Right lobe of liver (tissue), 6 donors: ENCODE measurements around the gene RNF208. TPM values are rescaled to one million over a fixed set of nuclear protein-coding genes. Genes with fewer than 3 reads are reported as not detected.

ENCODE experiments used
- ATAC-seq, 4 donors: fragments of 200-7000 bp; cut with Tn5 transposase; one replicate each; pipeline ENCODE4 v1.9.1; 2020; ENCODE audit warnings: mild to moderate bottlenecking in 4 of 4, moderate library complexity in 4 of 4
- DNase-seq, 3 donors: peaks; one replicate each; pipeline ENCODE4 v3.0.0-alpha.2; 2020
- H3K27ac ChIP-seq, 3 donors: fragments of 200-600 bp; one replicate each; pipeline ENCODE4 v1.8.0; 2022
- H3K27me3 ChIP-seq, 2 donors: fragments of 200-600 bp; one replicate each; pipeline ENCODE4 v1.8.0; 2022
- H3K36me3 ChIP-seq, 4 donors: fragments of 200-600 bp; sonication (generic) in 1 of 4; one replicate each; pipeline versions ENCODE4 v1.5.1 to v1.8.0; 2017 to 2022; ENCODE audit warnings: control low read depth in 1 of 4
- H3K4me1 ChIP-seq, 4 donors: fragments of 200-600 bp; sonication (generic) in 1 of 4; one replicate each; pipeline versions ENCODE4 v1.5.1 to v1.8.0; 2017 to 2022; ENCODE audit warnings: control low read depth in 1 of 4
- H3K4me3 ChIP-seq, 3 donors: fragments of 200-600 bp; one replicate each; pipeline ENCODE4 v1.8.0; 2022
- H3K9me3 ChIP-seq, 4 donors: fragments of 200-600 bp; sonication (generic) in 1 of 4; one replicate each; pipeline versions ENCODE4 v1.5.1 to v1.8.0; 2017 to 2022; ENCODE audit warnings: control low read depth in 1 of 4
- POLR2A ChIP-seq: fragments of 450-650 bp; IDR thresholded peaks from one replicate; pipeline ENCODE4 v1.6.1; 2017; ENCODE audit warnings: antibody characterized with exemption, mild to moderate bottlenecking
- WGBS: methylation state at CpG from one replicate; pipeline ENCODE4 v1.1.6; 2018; ENCODE audit warnings: low coverage, low lambda C conversion rate; ENCODE audit not compliant: insufficient coverage; ENCODE audit errors: missing lambda C conversion rate; 5-methylcytosine and 5-hydroxymethylcytosine counted together
- intact Hi-C, 2 donors: fragments of 100-400 bp; cut with DNase I; formaldehyde crosslinking; loops; one replicate each; pipeline versions ENCODE4 v1.11.2 to v1.14.1; 2022
- total RNA-seq, 6 experiments: library from RNA; depleted of rRNA in 2 of 6; stranded (reverse); fragments of >200 nt in 2 of 6; fragmentation: NEBNext Ultra II Directional in 3 of 6; extraction: Animal tissue kit (Norgen Biotek cat#: 25700) in 3 of 6; gene quantifications; one replicate each; pipeline versions ENCODE4 v1.1.0 to v1.2.4, GENCODE V29; 2016 to 2023
- TF ChIP-seq, protein P1 (sequence below), 4 donors: fragments of 200-600 bp in 3 of 4; fragments of 450-650 bp in 1 of 4; IDR thresholded peaks; one replicate each; pipeline versions ENCODE4 v1.5.1 to v1.8.0; 2016 to 2022; ENCODE audit warnings: antibody characterized with exemption in 4 of 4, mild to moderate bottlenecking in 2 of 4
- donor health status: DM: no; HTN: yes; CAD: no.
- donor health status: DM: no; HTN: no; CAD: no.
- donor health status: DM: no; HTN: no; CAD: no.
- donor health status: DM: no; HTN: yes; CAD: no.
- donor health status: DM: no; HTN: yes; CAD: no.

Gene RNF208
- total RNA-seq, 6 experiments from 2014 or later = 3.5 to 12.2 (median 4.5) TPM

DNA sequence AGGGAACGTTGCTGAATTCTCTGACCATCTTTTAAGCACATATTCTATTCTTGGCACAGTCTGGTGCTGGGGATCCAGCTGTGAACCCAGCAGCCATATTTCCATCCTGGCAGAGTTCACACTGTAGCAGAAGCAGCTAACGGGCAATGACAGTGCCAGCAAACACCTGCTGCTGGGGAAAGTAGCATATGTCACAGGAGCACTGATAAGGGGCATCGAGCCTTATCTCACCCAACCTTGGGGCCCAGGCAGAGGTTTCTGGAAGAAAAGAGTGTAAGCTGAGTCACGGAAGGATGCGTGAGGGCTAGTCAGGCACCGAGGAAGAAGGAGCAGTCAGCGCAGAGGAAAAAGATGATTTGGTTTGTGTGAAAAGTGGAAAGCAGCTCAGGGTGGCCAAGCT is 15.4 kb downstream of the RNF208 start:
- H3K4me3 ChIP-seq = peak overlapping the region in 1 of 3 donors; percentile 99
- H3K9me3 ChIP-seq = no peaks in the 10 kb centered on the region
- no peak for ATAC-seq

DNA sequence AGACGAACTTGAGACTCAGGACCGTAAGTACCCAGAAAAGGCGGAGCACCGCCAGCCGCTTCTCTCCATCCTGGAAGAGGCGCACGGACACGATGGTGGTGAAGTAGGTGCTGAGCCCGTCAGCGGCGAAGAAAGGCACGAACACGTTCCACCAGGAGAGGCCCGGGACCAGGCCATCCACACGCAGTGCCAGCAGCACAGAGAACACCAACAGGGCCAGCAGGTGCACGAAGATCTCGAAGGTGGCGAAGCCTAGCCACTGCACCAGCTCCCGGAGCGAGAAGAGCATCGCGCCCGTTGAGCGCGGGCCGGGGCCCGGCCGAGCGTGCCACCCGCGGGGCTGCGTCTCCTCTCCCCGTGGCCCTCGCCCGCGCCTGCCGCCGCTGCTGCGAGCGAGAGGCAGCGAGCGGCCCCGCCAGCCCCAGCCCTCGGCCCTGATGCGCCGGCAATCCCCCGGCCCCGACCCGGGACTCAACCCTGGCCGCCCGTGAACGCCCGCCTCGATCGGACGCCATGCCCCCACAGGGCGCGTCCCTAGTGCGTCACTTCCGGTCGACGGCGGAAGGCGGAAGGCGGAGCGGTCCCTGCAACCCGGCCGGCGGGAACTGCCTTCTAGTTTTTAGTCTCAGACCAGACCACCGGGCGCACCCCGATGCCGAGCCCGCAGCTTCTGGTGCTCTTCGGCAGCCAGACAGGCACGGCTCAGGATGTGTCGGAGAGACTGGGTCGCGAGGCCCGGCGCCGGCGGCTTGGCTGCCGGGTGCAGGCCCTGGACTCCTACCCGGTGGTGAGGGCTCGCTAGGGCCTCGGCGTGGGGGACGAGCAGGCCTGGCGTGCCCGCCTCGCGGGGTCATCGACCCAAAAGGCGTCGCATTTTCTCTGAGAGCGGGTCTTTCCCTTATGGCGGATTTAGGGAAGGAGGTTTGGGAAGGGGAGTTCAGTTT is 16.6 kb downstream of the RNF208 start, which contains the start of the genes NDOR1 and TMEM203:
Gene NDOR1, plus strand, starts transcription at position 575 of the 944 bp plus-strand sequence. Its CDS starts 78 bp downstream, at position 653.
Gene TMEM203, minus strand, starts transcription at position 523 of the 944 bp plus-strand sequence. Its CDS starts 234 bp downstream, at position 289.
- peak; percentile 79 for TF ChIP-seq POLR2A
- TF ChIP-seq, protein P1, sequence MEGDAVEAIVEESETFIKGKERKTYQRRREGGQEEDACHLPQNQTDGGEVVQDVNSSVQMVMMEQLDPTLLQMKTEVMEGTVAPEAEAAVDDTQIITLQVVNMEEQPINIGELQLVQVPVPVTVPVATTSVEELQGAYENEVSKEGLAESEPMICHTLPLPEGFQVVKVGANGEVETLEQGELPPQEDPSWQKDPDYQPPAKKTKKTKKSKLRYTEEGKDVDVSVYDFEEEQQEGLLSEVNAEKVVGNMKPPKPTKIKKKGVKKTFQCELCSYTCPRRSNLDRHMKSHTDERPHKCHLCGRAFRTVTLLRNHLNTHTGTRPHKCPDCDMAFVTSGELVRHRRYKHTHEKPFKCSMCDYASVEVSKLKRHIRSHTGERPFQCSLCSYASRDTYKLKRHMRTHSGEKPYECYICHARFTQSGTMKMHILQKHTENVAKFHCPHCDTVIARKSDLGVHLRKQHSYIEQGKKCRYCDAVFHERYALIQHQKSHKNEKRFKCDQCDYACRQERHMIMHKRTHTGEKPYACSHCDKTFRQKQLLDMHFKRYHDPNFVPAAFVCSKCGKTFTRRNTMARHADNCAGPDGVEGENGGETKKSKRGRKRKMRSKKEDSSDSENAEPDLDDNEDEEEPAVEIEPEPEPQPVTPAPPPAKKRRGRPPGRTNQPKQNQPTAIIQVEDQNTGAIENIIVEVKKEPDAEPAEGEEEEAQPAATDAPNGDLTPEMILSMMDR (IDR thresholded peaks at IDR 0.05) = no peak
- Histone ChIP-seq H3K27me3 (no peaks in the 10 kb centered on the region), H3K4me3 (peak within 1 kb of the TSS; percentile 97 to 100 (median 99)), H3K9me3 (no peaks in the 10 kb centered on the region), H3K27ac (peak within 1 kb of the TSS; percentile 54 to 80 (median 66)), H3K4me1 (peaks cover 0 to 49% (median 22%) of the 10 kb centered on the region in 4 donors), H3K36me3 (no peaks in the 10 kb centered on the region)
- DNase-seq (peak; percentile 95 to 96 (median 96)), ATAC-seq (peak; percentile 39 to 57 (median 45))
- intact Hi-C loops = no loop called here
- WGBS = 0% methylated on average over 12 of the region's 98 CpGs

More for the DNA sequence above, 15.4 kb downstream of the RNF208 start:
- intact Hi-C loops = no loop called here
- DNase-seq = no peak
- Histone ChIP-seq H3K27ac (no peak overlapping the region), H3K4me1 (peaks cover 0 to 43% (median 20%) of the 10 kb centered on the region in 4 donors), H3K36me3 (no peaks in the 10 kb centered on the region), H3K27me3 (no peaks in the 10 kb centered on the region)
- TF ChIP-seq, protein P1 (IDR thresholded peaks at IDR 0.05) = no peak
- TF ChIP-seq POLR2A = no peak
- 57% methylated on average over 4 of the region's 7 CpGs for WGBS

DNA sequence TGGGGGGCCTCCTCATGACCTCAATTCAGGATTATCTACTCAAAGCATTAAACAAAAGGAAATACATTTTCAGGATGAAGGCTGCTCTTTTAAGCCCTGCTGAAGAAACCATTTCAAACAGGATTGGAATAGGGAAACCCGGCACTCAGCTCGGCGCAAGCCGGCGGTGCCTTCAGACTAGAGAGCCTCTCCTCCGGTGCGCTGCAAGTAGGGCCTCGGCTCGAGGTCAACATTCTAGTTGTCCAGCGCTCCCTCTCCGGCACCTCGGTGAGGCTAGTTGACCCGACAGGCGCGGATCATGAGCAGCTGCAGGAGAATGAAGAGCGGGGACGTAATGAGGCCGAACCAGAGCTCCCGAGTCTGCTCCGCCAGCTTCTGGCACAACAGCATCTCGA is 17.3 kb downstream of the RNF208 start:
- DNase-seq = no peak
- TF ChIP-seq, protein P1 (IDR thresholded peaks at IDR 0.05) = no peak
- TF ChIP-seq POLR2A = no peak
- Histone ChIP-seq H3K27me3 (no peaks in the 10 kb centered on the region), H3K4me3 (peak overlapping the region; percentile 97 to 100 (median 99)), H3K9me3 (no peaks in the 10 kb centered on the region), H3K4me1 (peaks cover 0 to 49% (median 22%) of the 10 kb centered on the region in 4 donors), H3K36me3 (no peaks in the 10 kb centered on the region), H3K27ac (peak overlapping the region in 2 of 3 donors; percentile 54 to 80)
- no peak for ATAC-seq
- 14% methylated on average over 19 of the region's 21 CpGs for WGBS
- intact Hi-C loops = no loop called here

DNA sequence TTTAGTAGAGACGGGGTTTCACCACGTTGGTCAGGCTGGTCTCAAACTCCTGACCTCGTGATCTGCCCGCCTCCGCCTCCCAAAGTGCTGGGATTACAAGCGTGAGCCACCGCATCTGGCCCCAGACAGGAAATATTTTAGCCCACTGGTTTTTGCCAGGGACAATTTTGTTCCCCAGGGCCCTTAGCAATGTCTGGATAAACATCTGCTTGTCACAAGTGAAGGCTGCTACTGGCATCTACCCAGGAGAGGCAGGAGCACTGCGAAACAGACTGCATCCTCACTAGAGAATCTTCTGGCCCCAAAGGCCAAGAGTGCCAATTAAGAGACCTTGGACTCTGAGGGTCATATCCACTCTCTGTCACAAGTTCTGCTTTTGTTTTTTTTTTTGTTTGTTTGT is 19.1 kb downstream of the RNF208 start:
- intact Hi-C loops = no loop called here

More for the DNA sequence above, 19.1 kb downstream of the RNF208 start:
- Histone ChIP-seq H3K27ac (peak overlapping the region in 1 of 3 donors; percentile 84), H3K36me3 (no peaks in the 10 kb centered on the region), H3K4me3 (no peak overlapping the region), H3K4me1 (peaks cover 0 to 59% (median 22%) of the 10 kb centered on the region in 4 donors), H3K9me3 (no peaks in the 10 kb centered on the region), H3K27me3 (no peaks in the 10 kb centered on the region)
- DNase-seq (no peak), ATAC-seq (no peak)
- TF ChIP-seq, protein P1 (IDR thresholded peaks at IDR 0.05) = no peak
- TF ChIP-seq POLR2A = no peak
- WGBS = 7% methylated on average over 5 of the region's 8 CpGs
